Keratinocyte (primary cell): ENCODE data around the gene OARD1. TPM values are rescaled to one million over a fixed set of nuclear protein-coding genes. Genes with fewer than 3 reads are reported as not detected.

ENCODE experiments used
- DNase-seq: peaks from one replicate; pipeline ENCODE4 v3.0.0-alpha.2; 2011; ENCODE audit warnings: low read depth, missing footprints, low spot score
- FAIRE-seq: peaks from 2 replicates; lab custom pipeline; 2011; peaks lifted over from hg19 to GRCh38; lab: Jason Lieb, UNC
- H2AFZ ChIP-seq: 2 replicates; pipeline ENCODE4 v1.6.0; 2012; ENCODE audit warnings: low read length, control low read depth, inconsistent platforms; ENCODE audit not compliant: control insufficient read depth
- H3K27ac ChIP-seq: 2 replicates; pipeline ENCODE4 v1.5.1; 2011; ENCODE audit warnings: low read length; ENCODE audit not compliant: control insufficient read depth, insufficient read depth
- H3K27me3 ChIP-seq: 3 replicates; pipeline ENCODE4 v1.6.0; 2011; ENCODE audit warnings: low read length; ENCODE audit not compliant: control insufficient read depth, insufficient read depth; ENCODE audit errors: extremely low read depth
- H3K36me3 ChIP-seq, 2 experiments: 2 replicates in 1 of 2; 3 replicates in 1 of 2; pipeline ENCODE4 v1.5.1; 2011; ENCODE audit warnings: low read length in 2 of 2, mild to moderate bottlenecking in 1 of 2; ENCODE audit not compliant: control insufficient read depth in 2 of 2, insufficient read depth in 2 of 2; ENCODE audit errors: extremely low read depth in 1 of 2
- H3K4me1 ChIP-seq: 3 replicates; pipeline ENCODE4 v1.5.1; 2011; ENCODE audit warnings: low read length; ENCODE audit not compliant: control insufficient read depth, insufficient read depth; ENCODE audit errors: extremely low read depth
- H3K4me2 ChIP-seq: 3 replicates; pipeline ENCODE4 v1.6.0; 2011; ENCODE audit warnings: low read depth, low read length; ENCODE audit not compliant: control insufficient read depth, insufficient read depth; ENCODE audit errors: extremely low read depth
- H3K4me3 ChIP-seq, 3 experiments: fragments of 200-600 bp in 1 of 3; sonication (generic) in 1 of 3; 2 replicates in 2 of 3; 3 replicates in 1 of 3; pipeline ENCODE4 v1.5.1; 2011 to 2016; ENCODE audit warnings: low read length in 3 of 3, mild to moderate bottlenecking in 3 of 3, control low read depth in 2 of 3, inconsistent platforms in 1 of 3, low read depth in 1 of 3, mixed read lengths in 1 of 3, mixed run types in 1 of 3, moderate library complexity in 1 of 3; ENCODE audit not compliant: control insufficient read depth in 2 of 3, insufficient read depth in 2 of 3; ENCODE audit errors: extremely low read depth in 1 of 3
- H3K79me2 ChIP-seq: 2 replicates; pipeline ENCODE4 v1.6.0; 2012; ENCODE audit warnings: low read length; ENCODE audit not compliant: control insufficient read depth, insufficient read depth
- H3K9ac ChIP-seq: 3 replicates; pipeline ENCODE4 v1.6.0; 2011; ENCODE audit warnings: low read length; ENCODE audit not compliant: control insufficient read depth, insufficient read depth; ENCODE audit errors: extremely low read depth
- H3K9me1 ChIP-seq: 3 replicates; pipeline ENCODE4 v1.6.0; 2011; ENCODE audit warnings: low read length; ENCODE audit not compliant: control insufficient read depth, insufficient read depth; ENCODE audit errors: extremely low read depth
- H3K9me3 ChIP-seq: 2 replicates; pipeline ENCODE4 v1.5.1; 2012; ENCODE audit warnings: low read depth, low read length; ENCODE audit not compliant: control insufficient read depth
- H4K20me1 ChIP-seq: 3 replicates; pipeline ENCODE4 v1.6.0; 2011; ENCODE audit warnings: low read length; ENCODE audit not compliant: control insufficient read depth, insufficient read depth; ENCODE audit errors: extremely low read depth
- CTCF ChIP-seq, 3 experiments: IDR thresholded peaks in 1 of 3; conservative IDR thresholded peaks in 1 of 3; optimal IDR thresholded peaks in 1 of 3; 2 replicates in 2 of 3; 3 replicates in 1 of 3; pipeline versions ENCODE3 to v1.5.1; 2011; ENCODE audit warnings: low read length in 3 of 3, mild to moderate bottlenecking in 3 of 3, moderate library complexity in 2 of 3, control low read depth in 1 of 3, inconsistent platforms in 1 of 3; ENCODE audit not compliant: insufficient read depth in 2 of 3; ENCODE audit errors: extremely low read depth in 1 of 3
- EZH2 ChIP-seq: IDR thresholded peaks from one replicate; pipeline ENCODE4 v1.6.1; 2012; ENCODE audit warnings: inconsistent platforms, mild to moderate bottlenecking, low read length, moderate library complexity
- dilution Hi-C: fragments of 300-500 bp; cut with MboI; formaldehyde crosslinking; loops from one replicate; pipeline ENCODE4 v1.7.0; 2020; ENCODE audit warnings: low sequenced_read_pairs; ENCODE audit not compliant: extremely low pct_ligation_motif_present
- polyA plus RNA-seq, 5 experiments: library from polyadenylated mRNA; depleted of rRNA in 3 of 5; stranded (reverse) in 3 of 5; stranded (forward) in 1 of 5; unstranded in 1 of 5; fragments of >200 nt; gene quantifications; 1 replicate in 1 of 5; 2 replicates in 3 of 5; 3 replicates in 1 of 5; pipeline versions ENCODE4 v1.2.1 to v1.2.3, GENCODE V29; 2011 to 2012; ENCODE audit warnings: missing spikeins in 2 of 5, low read depth in 1 of 5, low replicate concordance in 1 of 5

Gene OARD1
- polyA plus RNA-seq, 1 donor (not counting 4 experiments of a cell fraction or from before 2014, with no cell fraction given), result 20.3 TPM

DNA sequence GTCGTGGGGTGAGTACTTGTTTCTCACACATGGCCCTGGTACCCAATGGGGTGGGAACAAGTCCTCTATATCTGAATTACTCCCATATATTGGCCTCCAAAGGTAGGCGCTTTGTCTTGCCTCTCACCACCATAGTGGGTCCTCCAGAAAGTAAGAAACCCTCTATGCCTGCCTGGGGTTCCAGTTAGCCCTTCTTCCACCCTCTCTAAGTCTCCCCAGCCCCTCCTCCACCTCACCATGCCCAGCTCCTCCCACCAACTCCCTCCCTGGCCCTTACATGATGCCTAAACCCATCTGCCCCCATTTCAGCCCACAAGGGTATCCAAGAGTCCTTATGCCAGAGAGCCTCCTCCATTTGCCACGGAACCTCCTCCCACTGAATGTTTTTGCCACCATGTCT, 29.0 kb downstream of the OARD1 start:
- dilution Hi-C loops, result no loop called here
- Histone ChIP-seq H3K9me1 (no peaks in the 10 kb centered on the region), H3K27ac (no peak overlapping the region), H3K4me2 (no peak overlapping the region), H3K9ac (no peak overlapping the region), H3K27me3 (no peaks in the 10 kb centered on the region), H3K9me3 (no peaks in the 10 kb centered on the region), H3K4me3 (no peak overlapping the region), H3K36me3 (no peaks in the 10 kb centered on the region), H3K79me2 (no peaks in the 10 kb centered on the region), H2AFZ (no peak overlapping the region), H3K4me1 (peaks cover 22% of the 10 kb centered on the region), H4K20me1 (no peaks in the 10 kb centered on the region)
- DNase-seq, result no peak
- no peak for TF ChIP-seq EZH2
- no peak for TF ChIP-seq CTCF (optimal IDR thresholded peaks at IDR 0.05 in 1 of 3, IDR thresholded peaks at IDR 0.05 in 1 of 3, conservative IDR thresholded peaks at IDR 0.05 in 1 of 3; ENCODE audit: extremely low read depth in 1 of 3, insufficient read depth in 2 of 3, low read length in 3 of 3)
- no peak for FAIRE-seq

- Histone ChIP-seq H3K27me3 (no peaks in the 10 kb centered on the region), H3K4me2 (no peak within 1 kb of the TSS), H3K27ac (no peak within 1 kb of the TSS), H3K9me1 (no peaks in the 10 kb centered on the region), H2AFZ (no peak within 1 kb of the TSS), H4K20me1 (no peaks in the 10 kb centered on the region), H3K36me3 (no peaks in the 10 kb centered on the region), H3K79me2 (no peaks in the 10 kb centered on the region), H3K4me1 (peaks cover 26% of the 10 kb centered on the region), H3K9ac (no peak within 1 kb of the TSS), H3K4me3 (no peak within 1 kb of the TSS), H3K9me3 (no peaks in the 10 kb centered on the region)
- no peak for TF ChIP-seq EZH2
- TF ChIP-seq CTCF (optimal IDR thresholded peaks at IDR 0.05 in 1 of 3, IDR thresholded peaks at IDR 0.05 in 1 of 3, conservative IDR thresholded peaks at IDR 0.05 in 1 of 3; ENCODE audit: extremely low read depth in 1 of 3, insufficient read depth in 2 of 3, low read length in 3 of 3), result no peak
- FAIRE-seq, result no peak
- DNase-seq, result no peak
- dilution Hi-C loops, result no loop called here
These were observed 29.7 kb downstream of the OARD1 start, which contains the start of gene TSPO2 for GRCh38 chr6:41042226-41043055. TSPO2 (plus strand) TSS chr6:41042467; CDS start chr6:41042986, 519 bp downstream.
